DMS114 treated with DMSO at 0.1 percent for 48 hours (cell line): ENCODE measurements around the gene CFLAR.
"Not testable (repeated sequence)": the region's sequence is repeated elsewhere in the genome, so short reads cannot be mapped to it uniquely, and the experiment has no call there.

ENCODE experiments used
- DNase-seq: peaks from one replicate; lab custom pipeline; 2025; ENCODE audit not compliant: unreplicated experiment; lab: John Stamatoyannopoulos, UW

The CFLAR gene

GRCh38 chr2:201174687-201175086 lies 58.7 kb downstream of the CFLAR start:
- no peak for DNase-seq

- DNase-seq: no peak
Measured at GRCh38 chr2:201176081-201176481, 60.1 kb downstream of the CFLAR start.

DNA sequence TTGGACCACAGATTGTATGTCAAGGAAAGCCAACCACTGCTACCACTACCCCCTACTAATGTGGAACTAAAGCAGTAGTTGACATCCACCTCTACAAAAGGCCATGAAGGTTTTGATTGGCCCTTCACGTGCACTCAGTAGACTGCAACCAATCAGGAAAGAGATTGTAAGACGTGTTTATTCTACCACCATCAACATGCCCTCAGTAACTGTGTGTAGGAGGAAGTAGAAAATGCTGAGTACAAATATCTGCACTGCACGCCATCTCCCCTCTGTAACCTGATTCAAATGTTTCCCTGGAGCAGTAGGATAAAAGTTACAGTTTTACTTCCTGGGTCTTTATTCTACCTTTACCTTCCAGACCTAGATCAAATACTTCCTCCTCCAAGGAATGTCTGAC lies 64.0 kb downstream of the CFLAR start:
- DNase-seq: no peak

DNA sequence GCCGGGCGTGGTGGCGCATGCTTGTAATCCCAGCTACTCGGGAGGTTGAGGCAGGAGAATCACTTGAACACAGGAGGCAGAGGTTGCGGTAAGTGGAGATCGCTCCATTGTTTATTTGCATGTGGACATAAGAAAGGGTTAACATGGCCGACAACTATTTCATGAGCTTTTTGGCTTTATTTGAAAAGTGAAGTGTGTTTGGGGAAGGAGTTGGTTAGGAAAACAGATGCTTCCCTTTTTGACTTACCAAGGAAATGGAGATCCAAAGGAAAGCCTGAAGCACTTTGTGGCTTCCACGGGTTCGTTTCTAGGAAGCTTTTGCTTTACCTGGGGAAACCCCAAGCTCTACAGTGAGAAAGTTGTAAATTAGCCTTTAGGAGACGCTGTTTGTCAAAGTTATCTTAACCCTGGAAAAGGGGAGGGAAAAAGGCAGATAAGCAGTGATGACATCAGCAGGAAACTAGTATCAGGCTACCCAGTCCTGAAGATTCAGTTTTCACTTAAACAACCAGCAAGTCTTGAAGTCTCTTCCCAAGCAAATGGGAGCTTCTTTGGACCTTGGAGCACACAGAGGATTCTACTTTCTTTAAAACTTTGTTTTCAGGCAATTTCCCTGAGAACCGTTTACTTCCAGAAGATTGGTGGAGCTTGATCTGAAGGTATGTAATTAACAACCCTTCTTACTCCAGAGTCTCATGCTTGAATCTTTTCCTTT lies 66.8 kb downstream of the CFLAR start, which contains the start of gene CASP10:
Gene CASP10 (plus strand): TSS at position 492 of the 715 bp plus-strand sequence. CDS start 2,637 bp downstream, outside the sequence.
- no peak for DNase-seq

GRCh38 chr2:201183365-201183727 lies 67.4 kb downstream of the CFLAR start:
- no peak for DNase-seq

DNA sequence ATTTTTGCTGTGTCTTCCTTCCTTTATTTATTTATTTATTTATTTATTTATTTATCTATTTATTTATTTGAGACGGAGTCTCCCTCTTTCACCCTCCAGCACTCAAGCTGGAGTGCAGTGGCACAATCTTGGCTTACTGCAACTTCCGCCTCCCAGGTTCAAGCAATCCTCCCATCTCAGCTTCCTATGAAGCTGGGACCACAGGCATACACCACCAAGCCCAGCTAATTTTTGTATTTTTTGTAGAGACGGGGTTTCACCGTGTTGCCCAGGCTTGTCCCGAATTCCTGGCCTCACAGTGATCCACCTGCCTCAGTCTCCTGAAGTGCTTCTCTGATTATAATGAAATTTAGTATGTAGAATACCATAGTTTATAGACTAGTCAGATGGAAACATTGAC lies 67.9 kb downstream of the CFLAR start:
- DNase-seq: not testable (repeated sequence)

- DNase-seq: not testable (repeated sequence)
Measured at GRCh38 chr2:201184248-201184647, 68.3 kb downstream of the CFLAR start.

- no peak for DNase-seq
Measured at GRCh38 chr2:201185863-201186262, 69.9 kb downstream of the CFLAR start.

- DNase-seq: no peak
Measured at GRCh38 chr2:201186982-201187381, 71.0 kb downstream of the CFLAR start.

GRCh38 chr2:201188449-201188848 lies 72.5 kb downstream of the CFLAR start:
- no peak for DNase-seq

- DNase-seq: no peak
Measured at GRCh38 chr2:201191132-201191875, 75.3 kb downstream of the CFLAR start.

DNA sequence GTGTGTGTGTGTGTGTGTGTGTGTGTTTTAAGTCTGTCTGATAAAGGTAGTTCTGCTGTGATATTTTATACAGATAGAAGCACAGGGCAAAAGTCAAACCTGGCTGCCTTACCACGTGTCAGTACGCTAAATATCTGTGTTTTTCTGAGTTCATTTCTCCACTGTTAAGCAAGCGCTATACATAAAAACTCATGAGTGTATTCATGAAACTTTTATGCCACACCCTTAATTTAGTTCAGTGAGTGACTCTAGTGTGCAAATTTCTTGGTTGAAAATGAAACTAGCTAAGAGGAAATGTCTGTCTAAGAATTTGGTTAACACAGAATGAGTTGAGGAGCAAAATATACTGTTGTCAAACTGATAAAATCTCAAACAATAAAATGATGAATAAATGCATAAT lies 78.1 kb downstream of the CFLAR start:
- DNase-seq: no peak

DNA sequence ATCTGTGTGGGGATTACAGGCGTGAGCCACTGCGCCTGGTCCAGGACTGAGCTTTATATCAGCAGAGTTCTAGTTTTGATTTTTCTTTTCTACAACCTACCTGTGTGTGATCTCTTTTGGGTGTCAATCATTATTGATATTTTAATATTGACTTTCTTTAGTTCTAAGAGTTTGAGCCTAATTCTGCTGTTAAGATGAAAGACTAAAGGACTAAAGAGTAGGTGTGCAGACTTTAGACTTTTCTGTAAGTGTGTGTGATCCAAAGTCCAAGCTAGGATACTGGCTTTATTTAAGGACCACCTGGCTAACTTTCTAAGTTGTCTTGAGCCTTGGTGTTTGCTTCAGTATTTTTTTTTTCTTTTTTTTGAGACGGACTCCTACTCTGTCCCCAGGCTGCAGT lies 79.4 kb downstream of the CFLAR start:
- no peak for DNase-seq

GRCh38 chr2:201196003-201196402 lies 80.0 kb downstream of the CFLAR start:
- DNase-seq: no peak

DNA sequence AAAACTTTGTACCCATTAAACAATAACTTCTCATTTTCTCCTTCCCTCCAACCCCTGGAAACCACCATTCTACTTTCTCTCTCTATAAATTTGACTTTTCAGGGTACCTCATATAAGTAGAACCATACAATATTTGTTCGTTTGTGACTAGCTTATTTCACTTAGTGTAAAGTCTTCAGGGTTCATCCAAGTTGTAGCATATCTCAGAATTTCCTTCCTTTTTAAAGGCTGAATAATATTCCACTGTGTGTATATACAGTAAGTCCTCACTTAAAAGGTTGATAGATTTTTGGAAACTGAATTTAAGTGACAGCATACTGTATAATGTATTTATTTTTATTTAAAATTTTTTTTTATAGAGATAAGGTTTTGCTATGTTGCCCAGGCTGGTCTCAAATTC lies 80.8 kb downstream of the CFLAR start:
- no peak for DNase-seq

GRCh38 chr2:201197781-201198180 lies 81.8 kb downstream of the CFLAR start:
- DNase-seq: no peak

- DNase-seq: no peak
Measured at GRCh38 chr2:201199847-201200246, 83.9 kb downstream of the CFLAR start.

DNA sequence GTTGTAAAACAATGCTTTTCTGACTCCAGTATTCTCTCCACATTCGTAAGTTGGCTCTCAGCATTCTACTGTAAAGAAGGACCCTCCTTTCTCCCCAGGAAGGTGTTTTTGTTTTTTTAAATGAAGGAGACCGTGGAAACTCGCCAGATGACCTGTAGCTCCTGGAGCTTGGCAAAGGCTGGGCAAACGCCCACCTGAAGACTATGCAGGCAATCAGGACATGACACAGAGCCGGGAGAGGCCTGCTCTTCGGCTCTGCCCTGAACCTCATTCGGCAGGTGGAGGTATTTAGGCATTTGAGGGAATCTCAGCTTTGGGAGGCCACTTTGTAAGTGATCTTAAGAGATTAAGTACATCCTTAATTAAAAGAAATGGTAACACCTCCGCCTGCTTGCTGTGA lies 84.4 kb downstream of the CFLAR start:
- DNase-seq: no peak

GRCh38 chr2:201201371-201201770 lies 85.4 kb downstream of the CFLAR start:
- no peak for DNase-seq

DNA sequence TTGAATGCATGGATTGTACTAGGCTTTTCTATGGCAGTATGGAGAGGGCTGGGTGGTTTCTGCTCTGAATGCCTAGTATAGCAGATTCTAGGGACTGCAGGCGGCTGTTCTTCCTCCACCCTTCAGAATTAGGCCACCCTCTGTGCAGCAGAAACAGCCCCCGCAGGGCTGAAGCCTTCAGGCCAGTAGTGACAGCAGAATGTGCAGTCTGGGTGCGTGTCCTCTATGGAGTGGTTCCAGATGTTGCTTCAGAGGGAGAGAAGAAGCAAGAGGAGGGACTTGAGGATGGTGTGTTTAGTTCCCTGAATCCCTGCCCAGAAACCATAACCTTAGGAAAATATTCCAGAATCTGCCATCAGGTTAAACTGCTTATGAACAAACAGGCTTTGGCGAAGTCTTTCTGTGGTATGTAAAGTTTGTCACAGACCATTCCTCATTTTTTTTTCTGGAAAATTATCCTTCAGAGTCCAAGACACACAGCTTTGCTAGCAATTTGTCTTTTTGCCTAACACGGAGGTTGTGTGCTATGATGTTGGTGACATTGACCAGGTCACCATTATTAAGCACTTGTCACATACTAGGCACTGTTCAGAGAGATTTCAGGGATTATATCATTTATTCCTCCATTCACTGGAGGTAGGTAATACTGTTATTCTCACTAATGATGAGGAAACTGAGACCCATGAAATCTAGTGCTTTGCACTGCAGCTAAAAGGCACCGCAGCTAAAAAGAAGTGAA lies 88.1 kb downstream of the CFLAR start:
- DNase-seq: no peak

DNA sequence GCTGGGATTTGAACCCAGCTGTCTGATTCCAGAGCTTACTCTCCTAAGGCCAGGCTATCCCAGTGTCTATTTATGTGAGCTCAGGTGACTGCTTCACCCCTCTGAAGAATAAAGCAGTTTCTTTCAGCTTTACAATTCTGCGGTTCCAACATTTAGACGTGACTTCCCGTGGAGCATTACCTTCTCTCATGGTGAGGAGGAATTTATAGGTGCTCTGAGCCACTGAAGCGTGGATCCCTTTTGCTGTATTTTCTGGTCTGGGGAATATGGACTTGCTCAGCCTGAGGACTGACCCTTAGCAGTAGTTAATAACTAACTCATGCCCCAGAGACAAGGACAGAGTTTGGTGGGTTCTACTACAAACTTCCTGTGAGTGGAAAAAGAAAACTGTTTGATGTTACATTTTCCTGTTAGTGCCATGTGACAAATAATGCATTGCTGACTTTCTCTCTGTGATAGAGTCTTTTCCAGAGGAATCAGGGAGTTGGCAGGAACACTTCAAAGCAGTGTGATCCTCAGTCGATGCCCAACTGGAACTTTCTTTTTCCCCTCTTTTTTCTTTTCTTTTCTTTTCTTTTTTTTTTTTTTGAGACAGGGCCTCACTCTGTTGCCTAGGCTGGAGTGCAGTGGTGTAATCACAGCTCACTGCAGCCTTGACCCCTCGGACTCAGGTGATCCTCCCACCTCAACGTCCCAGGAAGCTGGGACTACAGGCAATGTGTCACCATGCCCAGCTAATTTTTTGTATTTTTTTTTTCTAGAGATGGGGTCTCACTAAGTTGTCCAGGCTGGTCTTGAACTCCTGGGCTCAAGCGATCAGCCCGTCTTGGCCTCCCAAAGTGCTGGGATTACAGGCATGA lies 88.9 kb downstream of the CFLAR start:
- DNase-seq: no peak
